HCT116 (cell line): ENCODE measurements around the gene PLCL2. TPM values are rescaled to one million over a fixed set of nuclear protein-coding genes. Genes with fewer than 3 reads are reported as not detected.

Experiments used
- ATAC-seq: fragments of 200-7000 bp; cut with Tn5 transposase; 2 replicates; pipeline ENCODE4 v1.9.1; 2020; ENCODE audit warnings: mild to moderate bottlenecking, moderate library complexity
- BruUV-seq: library from RNA; stranded (reverse); fragments of 400-500 nt; replicated peaks from 2 replicates; lab custom pipeline; 2021; lab: Mats Ljungman, UMichigan
- CTCF ChIA-PET: fragments of 300-600 bp; sonication (Branson Sonifier 250); formaldehyde crosslinking; loops from one replicate; lab custom pipeline; 2021; ENCODE audit warnings: antibody characterized with exemption; lab: Charles Lee
- POLR2A ChIA-PET: fragments of 300-600, 350-600 bp; sonication (Branson Sonifier 250); formaldehyde crosslinking; loops from one replicate; lab custom pipeline; 2021; ENCODE audit warnings: antibody characterized with exemption; lab: Charles Lee
- RAD21 ChIA-PET, 2 experiments: fragments of 300-600 bp; sonication (Branson Sonifier 250); formaldehyde crosslinking; loops; one replicate each; lab custom pipeline; 2023; ENCODE audit warnings: low total read pairs in 2 of 2; ENCODE audit not compliant: uncharacterized antibody in 2 of 2, unreplicated experiment in 2 of 2, low non-redundant PET in 1 of 2; lab: Charles Lee
- DNase-seq: peaks from one replicate; pipeline ENCODE4 v3.0.0-alpha.2; 2010; ENCODE audit warnings: low read depth, low spot score
- H2AFZ ChIP-seq: fragments of 200-600 bp; shearing (Covaris generic), sonication (generic); 2 replicates; pipeline ENCODE4 v1.6.1; 2017; ENCODE audit warnings: low read depth, mixed run types, mixed read lengths, antibody characterized with exemption, low read length; ENCODE audit not compliant: poor library complexity, severe bottlenecking
- H3K27ac ChIP-seq: 2 replicates; pipeline ENCODE4 v1.5.1; 2012; ENCODE audit warnings: low read depth, low read length
- H3K27me3 ChIP-seq: fragments of 200-600 bp; sonication (generic); 2 replicates; pipeline ENCODE4 v1.6.1; 2016; ENCODE audit warnings: mixed run types, low read length, mixed read lengths; ENCODE audit not compliant: insufficient read depth
- H3K36me3 ChIP-seq, 2 experiments: fragments of 200-500 bp in 1 of 2; fragments of 200-600 bp in 1 of 2; sonication (Bioruptor generic) in 1 of 2; sonication (generic) in 1 of 2; 2 replicates each; pipeline versions ENCODE4 v1.5.1 to v1.6.1; 2014 to 2016; ENCODE audit warnings: low read length in 2 of 2, inconsistent platforms in 1 of 2, mixed read lengths in 1 of 2, mixed run types in 1 of 2; ENCODE audit not compliant: insufficient read depth in 2 of 2, control insufficient read depth in 1 of 2
- H3K4me1 ChIP-seq, 2 experiments: fragments of 200-600 bp in 1 of 2; sonication (generic) in 1 of 2; 2 replicates each; pipeline versions ENCODE4 v1.5.1 to v1.6.1; 2012 to 2017; ENCODE audit warnings: low read length in 2 of 2, inconsistent platforms in 1 of 2, mild to moderate bottlenecking in 1 of 2, mixed read lengths in 1 of 2, mixed run types in 1 of 2, moderate library complexity in 1 of 2; ENCODE audit not compliant: insufficient read depth in 2 of 2, control insufficient read depth in 1 of 2
- H3K4me2 ChIP-seq: fragments of 200-600 bp; sonication (generic); 2 replicates; pipeline ENCODE4 v1.6.1; 2017; ENCODE audit warnings: mixed run types, low read length, mixed read lengths
- H3K4me3 ChIP-seq, 2 experiments: fragments of 200-600 bp in 1 of 2; sonication (generic) in 1 of 2; replicated peaks in 1 of 2; 2 replicates each; pipeline ENCODE4 v1.5.1; 2011 to 2016; ENCODE audit warnings: low read length in 2 of 2, control low read depth in 1 of 2, low read depth in 1 of 2, mild to moderate bottlenecking in 1 of 2, mixed read lengths in 1 of 2, mixed run types in 1 of 2
- H3K79me2 ChIP-seq: fragments of 200-600 bp; sonication (generic); 2 replicates; pipeline ENCODE4 v1.6.1; 2017; ENCODE audit warnings: mild to moderate bottlenecking, mixed run types, low read length, moderate library complexity, mixed read lengths; ENCODE audit not compliant: insufficient read depth
- H3K9ac ChIP-seq: fragments of 200-600 bp; sonication (generic); 2 replicates; pipeline ENCODE4 v1.6.1; 2016; ENCODE audit warnings: low read length, mixed read lengths
- H3K9me2 ChIP-seq: fragments of 200-600 bp; sonication (generic), shearing (Covaris generic); 2 replicates; pipeline ENCODE4 v1.6.1; 2017; ENCODE audit warnings: mixed run types, mild to moderate bottlenecking, moderate library complexity; ENCODE audit not compliant: insufficient read depth
- H3K9me3 ChIP-seq, 2 experiments: fragments of 200-500 bp in 1 of 2; fragments of 200-600 bp in 1 of 2; sonication (Bioruptor generic) in 1 of 2; sonication (generic) in 1 of 2; 2 replicates each; pipeline ENCODE4 v1.6.1; 2014 to 2017; ENCODE audit warnings: low read length in 2 of 2, mixed read lengths in 2 of 2, inconsistent platforms in 1 of 2, low read depth in 1 of 2, mild to moderate bottlenecking in 1 of 2, mixed run types in 1 of 2, moderate library complexity in 1 of 2; ENCODE audit not compliant: control insufficient read depth in 1 of 2, insufficient read depth in 1 of 2
- H4K20me1 ChIP-seq: fragments of 200-600 bp; sonication (generic), shearing (Covaris generic); 2 replicates; pipeline ENCODE4 v1.6.1; 2017; ENCODE audit warnings: mixed run types, mild to moderate bottlenecking, moderate library complexity; ENCODE audit not compliant: insufficient read depth
- CBX3 ChIP-seq: IDR thresholded peaks from 2 replicates; pipeline ENCODE4 v1.6.1; 2012; ENCODE audit warnings: low read depth
- CEBPB ChIP-seq: IDR thresholded peaks from 2 replicates; pipeline ENCODE4 v1.6.1; 2012; ENCODE audit warnings: low read depth
- EGR1 ChIP-seq: IDR thresholded peaks from 2 replicates; pipeline ENCODE4 v1.6.1; 2012; ENCODE audit warnings: low read depth
- ELF1 ChIP-seq: IDR thresholded peaks from 2 replicates; pipeline ENCODE4 v1.6.1; 2012; ENCODE audit warnings: low read depth, borderline replicate concordance
- EZH2 ChIP-seq: fragments of 200-600 bp; sonication (generic); IDR thresholded peaks from 2 replicates; pipeline ENCODE4 v1.6.1; 2017; ENCODE audit warnings: antibody characterized with exemption, mixed run types
- EZH2phosphoT487 ChIP-seq: fragments of 200-600 bp; IDR thresholded peaks from 2 replicates; pipeline ENCODE4 v1.6.1; 2018; ENCODE audit warnings: antibody characterized with exemption, borderline replicate concordance
- FOSL1 ChIP-seq: IDR thresholded peaks from 2 replicates; pipeline ENCODE4 v1.6.1; 2012; ENCODE audit warnings: low read depth
- JUND ChIP-seq: IDR thresholded peaks from 2 replicates; pipeline ENCODE4 v1.6.1; 2012
- POLR2A ChIP-seq: IDR thresholded peaks from 2 replicates; pipeline ENCODE4 v1.7.0; 2011; ENCODE audit warnings: borderline replicate concordance; ENCODE audit not compliant: insufficient read depth, insufficient read length; ENCODE audit errors: extremely low read depth
- POLR2AphosphoS5 ChIP-seq: IDR thresholded peaks from 2 replicates; pipeline ENCODE4 v1.6.1; 2011; ENCODE audit warnings: mild to moderate bottlenecking, low read depth, low read length, moderate library complexity
- RAD21 ChIP-seq: IDR thresholded peaks from 2 replicates; pipeline ENCODE4 v1.6.1; 2012; ENCODE audit warnings: low read depth, mild to moderate bottlenecking
- SIN3A ChIP-seq: IDR thresholded peaks from 2 replicates; pipeline ENCODE4 v1.6.1; 2012; ENCODE audit warnings: low read depth
- SP1 ChIP-seq: IDR thresholded peaks from 2 replicates; pipeline ENCODE4 v1.6.1; 2012; ENCODE audit warnings: low read depth
- TCF7L2 ChIP-seq: IDR thresholded peaks from 2 replicates; pipeline ENCODE4 v1.7.0; 2011; ENCODE audit warnings: borderline replicate concordance, inconsistent platforms; ENCODE audit not compliant: insufficient read depth, insufficient read length; ENCODE audit errors: extremely low read depth
- YY1 ChIP-seq: IDR thresholded peaks from 2 replicates; pipeline ENCODE4 v1.6.1; 2011; ENCODE audit warnings: low read length, low read depth, moderate library complexity, mild to moderate bottlenecking; ENCODE audit not compliant: insufficient replicate concordance; ENCODE audit errors: extremely low read depth
- ZBTB33 ChIP-seq: IDR thresholded peaks from 2 replicates; pipeline ENCODE4 v1.6.1; 2011; ENCODE audit warnings: mild to moderate bottlenecking, low read length, moderate library complexity; ENCODE audit not compliant: insufficient replicate concordance; ENCODE audit errors: extremely low read depth
- intact Hi-C: fragments of 100-400 bp; cut with micrococcal nuclease; formaldehyde crosslinking; loops from 2 replicates; pipeline ENCODE4 v1.10.0; 2022
- total RNA-seq: library from RNA; stranded (reverse); gene quantifications from one replicate; pipeline ENCODE4 v1.2.1, GENCODE V29; 2021; ENCODE audit not compliant: unreplicated experiment
- TF ChIP-seq, protein P1 (sequence below): IDR thresholded peaks from 2 replicates; pipeline ENCODE4 v1.6.1; 2012
- TF ChIP-seq, protein P2 (sequence below), 3 experiments: fragments of 200-600 bp in 1 of 3; sonication (generic) in 1 of 3; IDR thresholded peaks in 2 of 3; conservative IDR thresholded peaks in 1 of 3; 2 replicates each; pipeline ENCODE4 v1.5.1; 2012 to 2017; ENCODE audit warnings: low read depth in 2 of 3, low read length in 2 of 3, antibody characterized with exemption in 1 of 3, borderline replicate concordance in 1 of 3, control low read depth in 1 of 3, mild to moderate bottlenecking in 1 of 3, mixed read lengths in 1 of 3, mixed run types in 1 of 3, moderate library complexity in 1 of 3; ENCODE audit not compliant: insufficient read depth in 1 of 3
- TF ChIP-seq, protein P3 (sequence below): IDR thresholded peaks from 2 replicates; pipeline ENCODE4 v1.6.1; 2012

The PLCL2 gene
- total RNA-seq, 1 experiment from 2014 or later, result 2.2 TPM

GRCh38 chr3:16868513-16868912 lies 16.2 kb upstream of the PLCL2 start (continued):
- no peak for TF ChIP-seq ZBTB33
- TF ChIP-seq CBX3, result no peak

GRCh38 chr3:16869261-16870005 lies 15.3 kb upstream of the PLCL2 start:
- TF ChIP-seq, protein P1, sequence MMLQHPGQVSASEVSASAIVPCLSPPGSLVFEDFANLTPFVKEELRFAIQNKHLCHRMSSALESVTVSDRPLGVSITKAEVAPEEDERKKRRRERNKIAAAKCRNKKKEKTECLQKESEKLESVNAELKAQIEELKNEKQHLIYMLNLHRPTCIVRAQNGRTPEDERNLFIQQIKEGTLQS, result no peak
- TF ChIP-seq FOSL1 (no peak), SIN3A (no peak), POLR2A (no peak), TCF7L2 (no peak), CEBPB (no peak), SP1 (no peak), EZH2 (no peak), RAD21 (no peak), EGR1 (no peak), POLR2AphosphoS5 (no peak), JUND (no peak), ELF1 (no peak), YY1 (no peak), ZBTB33 (no peak), EZH2phosphoT487 (no peak)
- TF ChIP-seq, protein P2, sequence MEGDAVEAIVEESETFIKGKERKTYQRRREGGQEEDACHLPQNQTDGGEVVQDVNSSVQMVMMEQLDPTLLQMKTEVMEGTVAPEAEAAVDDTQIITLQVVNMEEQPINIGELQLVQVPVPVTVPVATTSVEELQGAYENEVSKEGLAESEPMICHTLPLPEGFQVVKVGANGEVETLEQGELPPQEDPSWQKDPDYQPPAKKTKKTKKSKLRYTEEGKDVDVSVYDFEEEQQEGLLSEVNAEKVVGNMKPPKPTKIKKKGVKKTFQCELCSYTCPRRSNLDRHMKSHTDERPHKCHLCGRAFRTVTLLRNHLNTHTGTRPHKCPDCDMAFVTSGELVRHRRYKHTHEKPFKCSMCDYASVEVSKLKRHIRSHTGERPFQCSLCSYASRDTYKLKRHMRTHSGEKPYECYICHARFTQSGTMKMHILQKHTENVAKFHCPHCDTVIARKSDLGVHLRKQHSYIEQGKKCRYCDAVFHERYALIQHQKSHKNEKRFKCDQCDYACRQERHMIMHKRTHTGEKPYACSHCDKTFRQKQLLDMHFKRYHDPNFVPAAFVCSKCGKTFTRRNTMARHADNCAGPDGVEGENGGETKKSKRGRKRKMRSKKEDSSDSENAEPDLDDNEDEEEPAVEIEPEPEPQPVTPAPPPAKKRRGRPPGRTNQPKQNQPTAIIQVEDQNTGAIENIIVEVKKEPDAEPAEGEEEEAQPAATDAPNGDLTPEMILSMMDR (IDR thresholded peaks at IDR 0.05 in 2 of 3, conservative IDR thresholded peaks at IDR 0.05 in 1 of 3; ENCODE audit: borderline replicate concordance in 1 of 3, insufficient read depth in 1 of 3, low read depth in 2 of 3, low read length in 2 of 3), result no peak
- TF ChIP-seq, protein P3, sequence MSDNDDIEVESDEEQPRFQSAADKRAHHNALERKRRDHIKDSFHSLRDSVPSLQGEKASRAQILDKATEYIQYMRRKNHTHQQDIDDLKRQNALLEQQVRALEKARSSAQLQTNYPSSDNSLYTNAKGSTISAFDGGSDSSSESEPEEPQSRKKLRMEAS, result no peak
- ChIA-PET CTCF (interaction anchor here (1.2 kb wide), 1 partner anchor 15 kb away, joined by 4 read pairs; no protein-coding TSS in a partner anchor), RAD21 (no interaction called here), POLR2A (no interaction called here)
- Histone ChIP-seq H3K9me2 (no peaks in the 10 kb centered on the region), H2AFZ (no peak overlapping the region), H3K4me2 (no peak overlapping the region), H3K9ac (no peak overlapping the region), H3K4me1 (no peaks in the 10 kb centered on the region), H3K36me3 (no peaks in the 10 kb centered on the region), H4K20me1 (no peaks in the 10 kb centered on the region), H3K27me3 (0 out of 2 replicates have a peak, but pooled peaks cover 5% of the 10 kb centered on the region), H3K79me2 (no peaks in the 10 kb centered on the region), H3K4me3 (no peak overlapping the region), H3K27ac (no peak overlapping the region), H3K9me3 (no peaks in the 10 kb centered on the region)
- DNase-seq (no peak), ATAC-seq (no peak)
- intact Hi-C loops, result no loop called here
- BruUV-seq, result no TSS peak
